SK-N-SH treated with all-trans-retinoic acid at 6 μM for 48 hours (cell line): ENCODE measurements around the gene MRPL1.
A peak's percentile ranks its signal among the peaks of the same experiment; 100 is the strongest.

Source experiments
- ATAC-seq: fragments of 200-7000 bp; cut with Tn5 transposase; 3 replicates; pipeline ENCODE4 v1.9.1; 2020; ENCODE audit warnings: mild to moderate bottlenecking, moderate library complexity
- ARNTL ChIP-seq: fragments of 450-650 bp; formaldehyde crosslinking; IDR thresholded peaks from 2 replicates; pipeline ENCODE4 v1.5.0; 2020; ENCODE audit warnings: low read depth, mild to moderate bottlenecking, moderate library complexity, borderline replicate concordance
- BACH2 ChIP-seq: fragments of 250-450 bp; sonication (Bioruptor Pico); IDR thresholded peaks from 2 replicates; pipeline ENCODE4 v1.9.0; 2021; ENCODE audit warnings: mild to moderate bottlenecking, borderline replicate concordance
- CREB5 ChIP-seq: fragments of 250-450 bp; sonication (Bioruptor Pico); IDR thresholded peaks from 2 replicates; pipeline ENCODE4 v1.5.1; 2020; ENCODE audit warnings: low read depth, mild to moderate bottlenecking, moderate library complexity
- CSDC2 ChIP-seq: fragments of 250-450 bp; sonication (Bioruptor Pico); IDR thresholded peaks from 2 replicates; pipeline ENCODE4 v1.5.0; 2020; ENCODE audit warnings: mild to moderate bottlenecking, moderate library complexity
- ESRRG ChIP-seq: fragments of 250-450 bp; sonication (Bioruptor Pico); IDR thresholded peaks from 2 replicates; pipeline ENCODE4 v1.6.1; 2021; ENCODE audit warnings: mild to moderate bottlenecking
- GLIS3 ChIP-seq: fragments of 250-450 bp; sonication (Bioruptor Pico); IDR thresholded peaks from 2 replicates; pipeline ENCODE4 v1.5.0; 2020; ENCODE audit warnings: mild to moderate bottlenecking, moderate library complexity
- ISL1 ChIP-seq: fragments of 250-450 bp; sonication (Bioruptor Pico); IDR thresholded peaks from 2 replicates; pipeline ENCODE4 v2.1.2; 2022; ENCODE audit warnings: mild to moderate bottlenecking, moderate library complexity
- OSR1 ChIP-seq: fragments of 250-450 bp; sonication (Bioruptor Pico); IDR thresholded peaks from 2 replicates; pipeline ENCODE4 v1.8.0; 2022; ENCODE audit warnings: moderate library complexity, mild to moderate bottlenecking, inconsistent platforms
- PATZ1 ChIP-seq: fragments of 250-450 bp; sonication (Bioruptor Pico); IDR thresholded peaks from 2 replicates; pipeline ENCODE4 v1.8.0; 2020; ENCODE audit warnings: mild to moderate bottlenecking, moderate library complexity, borderline replicate concordance
- POU6F1 ChIP-seq: fragments of 250-450 bp; sonication (Bioruptor Pico); IDR thresholded peaks from 2 replicates; pipeline ENCODE4 v1.8.0; 2021; ENCODE audit warnings: low read depth, mild to moderate bottlenecking, moderate library complexity, borderline replicate concordance
- PPARA ChIP-seq: fragments of 250-450 bp; sonication (Bioruptor Pico); IDR thresholded peaks from 2 replicates; pipeline ENCODE4 v1.5.0; 2020; ENCODE audit warnings: mild to moderate bottlenecking, borderline replicate concordance
- RARB ChIP-seq: fragments of 250-450 bp; sonication (Bioruptor Pico); IDR thresholded peaks from 2 replicates; pipeline ENCODE4 v1.8.0; 2021; ENCODE audit warnings: mild to moderate bottlenecking, moderate library complexity
- SNAI2 ChIP-seq: fragments of 250-450 bp; sonication (Bioruptor Pico); IDR thresholded peaks from 2 replicates; pipeline ENCODE4 v1.5.0; 2020; ENCODE audit warnings: mild to moderate bottlenecking, moderate library complexity
- TCF4 ChIP-seq: fragments of 250-450 bp; sonication (Bioruptor Pico); IDR thresholded peaks from 2 replicates; pipeline ENCODE4 v1.8.0; 2021; ENCODE audit warnings: mild to moderate bottlenecking, moderate library complexity, borderline replicate concordance
- TOX ChIP-seq: fragments of 250-450 bp; sonication (Bioruptor Pico); IDR thresholded peaks from 2 replicates; pipeline ENCODE4 v1.8.0; 2021; ENCODE audit warnings: mild to moderate bottlenecking, moderate library complexity, borderline replicate concordance
- ZC3H10 ChIP-seq: fragments of 250-450 bp; sonication (Bioruptor Pico); IDR thresholded peaks from 2 replicates; pipeline ENCODE4 v1.5.1; 2021; ENCODE audit warnings: mild to moderate bottlenecking, moderate library complexity
- ZFP3 ChIP-seq: fragments of 250-450 bp; sonication (Bioruptor Pico); IDR thresholded peaks from 2 replicates; pipeline ENCODE4 v1.5.0; 2020; ENCODE audit warnings: mild to moderate bottlenecking, moderate library complexity
- ZFP30 ChIP-seq: fragments of 450-650 bp; formaldehyde crosslinking; IDR thresholded peaks from 2 replicates; pipeline ENCODE4 v1.5.0; 2022; ENCODE audit warnings: mild to moderate bottlenecking, moderate library complexity
- ZNF565 ChIP-seq: fragments of 450-650 bp; formaldehyde crosslinking; conservative IDR thresholded peaks from 2 replicates; pipeline ENCODE4 v1.5.0; 2020; ENCODE audit warnings: low read depth, mild to moderate bottlenecking, moderate library complexity
- ZNF70 ChIP-seq: fragments of 450-650 bp; formaldehyde crosslinking; IDR thresholded peaks from 2 replicates; pipeline ENCODE4 v1.5.0; 2020; ENCODE audit warnings: mild to moderate bottlenecking, moderate library complexity
- ZNF8 ChIP-seq: fragments of 450-650 bp; formaldehyde crosslinking; IDR thresholded peaks from 2 replicates; pipeline ENCODE4 v1.5.0; 2020; ENCODE audit warnings: mild to moderate bottlenecking, moderate library complexity

The MRPL1 gene

GRCh38 chr4:77818602-77819403 is 43.8 kb upstream of the MRPL1 start, which contains the start of gene CNOT6L:
CNOT6L (minus strand) TSS chr4:77819368; CDS start chr4:77819308, 60 bp downstream.
- peak; percentile 76 for ATAC-seq
- no peak for TF ChIP-seq ZNF8
- no peak for TF ChIP-seq ZFP30
- TF ChIP-seq ZC3H10 = no peak
- no peak for TF ChIP-seq CREB5 (CRISPR knock-in tag)
- no peak for TF ChIP-seq ISL1 (CRISPR knock-in tag)
- TF ChIP-seq TOX (CRISPR knock-in tag) = no peak
- no peak for TF ChIP-seq CSDC2 (CRISPR knock-in tag)
- TF ChIP-seq BACH2 (CRISPR knock-in tag) = no peak
- TF ChIP-seq ZFP3 (CRISPR knock-in tag) = no peak
- no peak for TF ChIP-seq GLIS3 (CRISPR knock-in tag)
- no peak for TF ChIP-seq ARNTL (CRISPR knock-in tag)
- no peak for TF ChIP-seq PPARA (CRISPR knock-in tag)
- no peak for TF ChIP-seq ZNF565

GRCh38 chr4:77819404-77819842 is 43.2 kb upstream of the MRPL1 start:
- TF ChIP-seq POU6F1 = no peak
- no peak for TF ChIP-seq ISL1 (CRISPR knock-in tag)
- no peak for TF ChIP-seq PATZ1 (CRISPR knock-in tag)
- no peak for TF ChIP-seq TCF4 (CRISPR knock-in tag)

GRCh38 chr4:77819843-77820648 is 42.6 kb upstream of the MRPL1 start:
- TF ChIP-seq GLIS3 (CRISPR knock-in tag) (no peak), ISL1 (CRISPR knock-in tag) (no peak), ZNF70 (CRISPR knock-in tag) (no peak), CSDC2 (CRISPR knock-in tag) (no peak), SNAI2 (CRISPR knock-in tag) (no peak), ZFP3 (CRISPR knock-in tag) (no peak), ZNF565 (no peak)
- peak; percentile 82 for ATAC-seq

More at GRCh38 chr4:77819404-77819842, 43.2 kb upstream of the MRPL1 start:
- peak; percentile 1 for ATAC-seq

- ATAC-seq = no peak
- TF ChIP-seq PPARA (CRISPR knock-in tag) (no peak), TCF4 (CRISPR knock-in tag) (no peak)
Measured at GRCh38 chr4:77820649-77821561, 41.7 kb upstream of the MRPL1 start.

GRCh38 chr4:77821775-77822174 is 40.9 kb upstream of the MRPL1 start:
- ATAC-seq = no peak
- no peak for TF ChIP-seq ZNF565
- TF ChIP-seq ARNTL (CRISPR knock-in tag) = no peak
- no peak for TF ChIP-seq SNAI2 (CRISPR knock-in tag)
- no peak for TF ChIP-seq TOX (CRISPR knock-in tag)
- TF ChIP-seq OSR1 (CRISPR knock-in tag) = no peak
- no peak for TF ChIP-seq ISL1 (CRISPR knock-in tag)
- no peak for TF ChIP-seq POU6F1
- TF ChIP-seq ZNF70 (CRISPR knock-in tag) = no peak
- no peak for TF ChIP-seq TCF4 (CRISPR knock-in tag)
- TF ChIP-seq PPARA (CRISPR knock-in tag) = no peak
- TF ChIP-seq BACH2 (CRISPR knock-in tag) = no peak
- no peak for TF ChIP-seq ESRRG
- no peak for TF ChIP-seq ZC3H10
- TF ChIP-seq ZFP3 (CRISPR knock-in tag) = no peak
- no peak for TF ChIP-seq GLIS3 (CRISPR knock-in tag)
- TF ChIP-seq RARB (CRISPR knock-in tag) = no peak
- no peak for TF ChIP-seq ZFP30
- TF ChIP-seq ZNF8 = no peak
